EH (cell line): Measurements from ENCODE around the gene SNX32.
"Not testable (repeated sequence)": the region's sequence is repeated elsewhere in the genome, so short reads cannot be mapped to it uniquely, and the experiment has no call there.

ENCODE experiments used
- DNase-seq: peaks from one replicate; pipeline ENCODE4 v3.0.0-alpha.2; 2015; ENCODE audit warnings: low read depth

SNX32 gene

GRCh38 chr11:65829459-65829858 lies 4.3 kb upstream of the SNX32 start:
- DNase-seq: no peak

GRCh38 chr11:65832231-65832630 lies 1.5 kb upstream of the SNX32 start:
- not testable (repeated sequence) for DNase-seq

GRCh38 chr11:65834202-65834601 lies 439 bp downstream of the SNX32 start:
- no peak for DNase-seq

DNA sequence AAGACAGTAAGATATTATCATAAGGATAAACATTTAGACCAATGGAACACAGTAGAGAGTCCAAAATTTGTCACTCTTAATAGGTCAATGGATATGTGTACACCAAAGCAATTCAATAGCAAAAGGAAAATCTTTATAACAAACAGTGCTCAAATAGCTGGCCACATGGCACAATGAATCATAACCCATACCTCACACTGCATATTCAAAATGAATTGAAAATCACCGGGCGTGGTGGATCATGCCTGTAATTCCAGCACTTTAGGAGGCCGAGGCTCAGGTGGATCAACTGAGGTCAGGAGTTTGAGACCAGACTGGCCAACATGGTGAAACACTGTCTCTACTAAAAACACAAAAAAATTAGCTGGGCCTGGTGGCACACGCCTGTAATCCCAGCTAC lies 8.4 kb downstream of the SNX32 start:
- no peak for DNase-seq

- no peak for DNase-seq
Measured at GRCh38 chr11:65843811-65844210, 10.0 kb downstream of the SNX32 start.

GRCh38 chr11:65844231-65844872 lies 10.6 kb downstream of the SNX32 start:
- no peak for DNase-seq

DNA sequence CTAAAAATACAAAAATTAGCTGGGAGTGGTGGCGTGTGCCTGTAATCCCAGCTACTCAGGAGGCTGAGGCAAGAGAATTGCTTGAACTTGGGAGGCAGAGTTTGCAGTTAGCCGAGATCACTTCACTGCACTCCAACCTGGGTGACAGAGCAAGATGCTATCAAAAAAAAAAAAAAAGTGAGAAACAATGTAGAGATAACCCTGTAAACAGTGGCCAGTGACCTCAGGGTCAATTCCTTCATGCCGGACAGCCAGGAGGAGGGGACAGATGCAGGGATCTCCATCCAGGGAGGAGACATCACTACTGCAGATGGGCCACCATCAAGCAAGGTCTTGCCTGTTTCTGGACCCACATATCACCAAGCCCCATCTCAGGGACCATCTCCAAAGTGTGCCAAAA lies 14.0 kb downstream of the SNX32 start:
- DNase-seq: no peak

GRCh38 chr11:65848693-65849092 lies 14.9 kb downstream of the SNX32 start:
- not testable (repeated sequence) for DNase-seq

DNA sequence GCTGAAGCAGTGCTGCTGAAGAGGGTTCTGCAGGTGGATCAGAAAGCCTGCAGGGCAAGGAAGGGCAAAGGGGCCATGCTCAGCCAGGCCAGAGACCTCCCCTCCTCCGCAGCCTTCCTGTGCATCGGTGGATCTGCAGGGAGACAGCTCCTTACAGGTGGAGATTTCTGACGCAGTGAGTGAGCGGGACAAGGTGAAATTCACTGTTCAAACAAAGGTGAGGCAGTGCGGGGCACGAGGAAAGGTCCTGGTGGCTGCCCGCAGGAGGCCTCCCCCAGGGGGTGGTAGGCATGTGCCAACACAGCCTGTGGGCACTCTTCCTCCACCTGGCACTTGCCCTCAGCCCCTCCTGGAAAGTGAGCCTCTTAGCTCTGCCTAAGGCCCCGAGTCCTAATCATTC lies 15.6 kb downstream of the SNX32 start:
- no peak for DNase-seq

DNA sequence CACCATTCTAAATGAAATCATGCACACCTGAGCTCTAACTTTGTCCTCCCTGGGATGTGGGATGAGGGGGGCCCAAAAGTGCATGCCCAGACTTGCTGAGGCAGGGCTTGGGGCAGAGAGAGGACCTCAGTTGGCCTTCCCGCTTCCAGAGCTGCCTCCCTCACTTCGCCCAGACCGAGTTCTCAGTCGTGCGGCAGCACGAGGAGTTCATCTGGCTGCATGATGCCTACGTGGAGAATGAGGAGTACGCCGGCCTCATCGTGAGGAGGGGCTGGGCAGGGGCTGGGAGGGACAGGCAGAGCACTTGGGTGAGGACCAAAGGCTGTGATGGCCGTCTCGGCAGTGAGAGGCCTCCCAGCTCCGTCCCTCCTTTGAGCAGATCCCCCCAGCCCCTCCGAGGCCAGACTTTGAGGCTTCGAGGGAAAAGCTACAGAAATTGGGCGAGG lies 16.0 kb downstream of the SNX32 start:
- no peak for DNase-seq

DNA sequence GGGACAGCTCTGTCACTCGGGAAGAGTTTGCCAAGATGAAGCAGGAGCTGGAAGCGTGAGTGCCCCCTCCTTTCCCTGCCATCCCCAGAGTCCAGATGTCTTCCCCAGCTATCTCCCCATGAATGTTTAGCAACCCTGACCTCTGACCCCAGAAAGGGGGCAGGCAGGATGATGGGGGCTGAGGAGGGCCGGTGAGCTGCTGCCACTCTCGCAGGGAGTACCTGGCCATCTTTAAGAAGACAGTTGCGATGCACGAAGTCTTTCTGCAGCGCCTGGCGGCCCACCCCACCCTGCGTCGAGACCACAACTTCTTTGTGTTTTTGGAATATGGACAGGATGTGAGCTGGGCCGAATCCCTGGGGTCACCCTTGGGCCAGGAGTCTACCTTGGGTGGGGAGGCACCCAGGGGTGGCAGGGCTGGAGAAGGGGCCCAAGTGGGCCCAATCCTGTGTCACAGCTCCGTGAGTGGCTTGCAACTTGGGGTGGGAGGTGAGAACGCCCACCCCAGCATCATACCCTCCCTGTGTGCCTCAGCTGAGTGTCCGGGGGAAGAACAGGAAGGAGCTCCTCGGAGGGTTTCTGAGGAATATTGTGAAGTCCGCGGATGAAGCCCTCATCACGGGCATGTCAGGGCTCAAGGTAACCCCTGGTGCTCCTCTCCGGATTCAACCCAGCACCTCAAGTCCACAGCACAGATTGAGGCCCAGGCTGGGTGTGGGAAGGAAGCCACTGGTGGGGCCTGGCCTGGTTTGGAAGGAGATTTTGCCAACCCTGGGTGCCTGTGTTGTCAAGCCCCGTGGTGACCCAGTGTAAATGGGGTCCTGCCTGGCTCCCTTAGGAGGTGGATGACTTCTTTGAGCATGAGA lies 16.7 kb downstream of the SNX32 start:
- DNase-seq: no peak

GRCh38 chr11:65851083-65851579 lies 17.4 kb downstream of the SNX32 start:
- DNase-seq: peak; percentile 51

- DNase-seq: no peak
Measured at GRCh38 chr11:65851811-65852507, 18.2 kb downstream of the SNX32 start.

- DNase-seq: no peak
Measured at GRCh38 chr11:65852508-65853245, 18.9 kb downstream of the SNX32 start.

DNA sequence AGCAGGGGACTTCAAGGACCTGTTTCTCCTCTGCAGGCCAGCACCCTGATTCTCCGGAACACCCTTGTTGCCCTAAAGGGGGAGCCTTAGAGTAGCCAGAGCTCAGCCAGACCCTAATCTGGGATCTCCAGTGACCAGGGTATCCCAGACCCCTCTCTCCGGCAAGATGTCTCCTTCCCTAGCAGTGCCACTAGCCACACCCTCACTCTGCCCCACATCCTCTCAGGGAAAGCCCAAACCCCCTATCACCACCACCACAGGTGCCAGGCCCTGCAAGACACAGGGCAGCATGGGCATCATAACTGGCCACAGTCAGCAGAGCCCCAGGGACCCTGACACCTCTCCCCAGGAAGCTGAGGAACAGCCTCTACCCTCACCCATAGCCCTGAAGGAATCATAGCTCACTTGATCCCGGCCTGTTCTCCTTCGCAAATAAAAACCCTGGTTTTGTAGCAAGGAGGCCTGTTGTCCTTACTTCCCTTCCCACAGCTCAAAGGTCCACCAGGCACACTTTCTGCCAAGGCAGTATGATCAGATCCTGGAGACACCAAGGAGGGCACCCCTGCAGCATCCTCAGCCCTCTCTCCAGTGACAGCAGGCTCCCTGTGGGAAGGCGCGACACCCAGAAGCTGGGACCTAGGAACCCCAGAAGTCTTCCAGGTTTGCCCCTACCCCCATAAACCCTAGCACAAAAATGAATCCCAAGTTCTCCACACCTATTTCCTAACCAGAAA lies 19.6 kb downstream of the SNX32 start:
- DNase-seq: no peak

- DNase-seq: no peak
Measured at GRCh38 chr11:65854161-65854592, 20.4 kb downstream of the SNX32 start.

DNA sequence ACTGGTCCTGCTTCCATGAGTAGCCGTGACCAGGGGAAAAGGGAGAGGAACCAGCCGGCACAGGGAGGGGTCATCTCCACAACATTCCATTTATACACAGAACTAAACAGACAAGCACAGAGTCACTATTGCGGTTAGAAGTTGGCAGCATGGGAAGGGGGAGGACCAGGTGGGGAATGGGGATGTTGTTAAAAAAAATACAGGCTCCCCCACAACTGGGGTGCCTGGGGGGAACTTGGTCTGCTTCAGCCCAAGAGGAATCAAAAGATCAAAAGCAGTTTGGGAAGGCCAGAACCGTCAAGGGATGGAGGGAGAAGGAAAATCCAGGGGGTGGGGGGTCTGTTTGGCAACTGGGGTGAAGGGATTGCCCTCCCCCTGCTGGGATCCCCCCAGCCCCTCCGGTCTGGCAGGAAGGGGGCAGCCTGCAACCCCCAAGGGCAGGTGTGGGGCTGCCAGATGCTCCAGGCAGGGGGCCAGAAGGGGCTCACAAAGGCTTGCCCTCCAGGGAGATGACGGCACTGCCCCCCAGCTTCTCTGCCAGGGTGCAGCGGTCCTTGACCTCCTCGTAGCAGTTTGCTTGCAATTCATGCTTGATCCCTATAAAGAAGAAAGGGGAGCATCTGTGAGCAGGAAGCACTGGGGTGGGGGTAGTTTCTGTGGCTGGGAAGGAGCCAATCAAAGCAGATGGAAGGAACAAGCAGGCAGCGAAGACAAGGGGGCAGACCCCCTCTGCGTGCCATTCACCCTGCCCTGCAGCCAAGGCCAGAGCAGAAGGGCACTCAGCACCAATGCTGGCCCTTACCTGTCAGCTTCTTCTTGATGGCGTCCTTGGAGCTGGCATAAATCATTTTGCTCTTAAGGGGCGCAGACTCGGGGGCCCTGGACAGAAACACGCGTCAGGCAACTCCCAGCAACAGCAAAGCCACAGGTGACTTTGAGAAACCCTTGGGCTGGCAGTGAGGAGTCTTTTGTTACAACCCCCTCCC lies 21.4 kb downstream of the SNX32 start:
- no peak for DNase-seq

- no peak for DNase-seq
Measured at GRCh38 chr11:65855927-65856363, 22.2 kb downstream of the SNX32 start.

DNA sequence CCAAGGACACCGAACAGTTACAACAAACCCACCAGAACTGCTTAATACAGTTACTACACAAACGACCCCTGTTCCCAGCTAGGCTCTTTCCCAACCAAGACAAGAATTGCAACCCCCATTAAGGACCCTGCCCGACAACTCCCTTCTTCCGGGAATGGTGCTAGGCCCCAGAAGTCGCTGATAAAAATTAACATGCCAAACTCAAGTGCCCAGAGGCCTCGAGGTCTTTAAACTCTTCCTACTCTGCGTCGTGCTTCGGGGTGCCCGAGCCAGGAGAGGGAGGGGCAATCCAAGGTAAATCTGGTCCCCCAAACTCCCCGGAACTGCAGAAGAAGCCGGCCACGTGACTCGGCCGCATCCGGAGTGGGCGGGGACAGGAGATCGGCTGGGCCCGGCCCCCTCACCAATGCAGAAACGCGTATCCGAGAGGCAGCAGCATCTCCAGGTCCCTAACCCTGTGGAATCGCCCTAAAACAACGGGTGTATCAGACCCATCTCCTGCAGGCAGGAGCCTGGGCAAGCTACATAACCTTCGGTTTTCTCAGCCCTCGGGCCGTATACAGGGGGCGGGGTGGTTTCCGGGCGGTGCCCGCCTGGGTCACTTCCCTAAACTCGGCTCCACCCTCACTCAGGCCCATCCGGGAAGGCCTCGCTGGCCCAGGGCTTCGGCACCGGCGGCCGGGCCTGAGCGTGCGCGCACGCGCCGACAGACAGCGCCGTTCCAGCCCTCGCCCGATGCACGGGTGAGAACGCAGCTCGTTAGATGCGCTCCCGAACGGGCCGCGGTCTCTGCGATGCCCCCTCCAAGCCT lies 23.1 kb downstream of the SNX32 start:
- DNase-seq: peak; percentile 78
